Stimulated activated CD8-positive, alpha-beta memory T cell treated with anti-CD3 and anti-CD28 coated beads, Interleukin-12 subunit alpha, Interleukin-12 subunit beta, amount 100 ng/mL, for 24 hours (primary cell): ENCODE measurements around the gene KCNN1.
"Not testable (repeated sequence)": the region's sequence is repeated elsewhere in the genome, so short reads cannot be mapped to it uniquely, and the experiment has no call there.

Source experiments
- DNase-seq: peaks from one replicate; pipeline ENCODE4 v3.0.0-alpha.2; 2020; ENCODE audit errors: extremely low read depth

The KCNN1 gene

GRCh38 chr19:18000915-18001776 lies 34.2 kb downstream of the KCNN1 start:
- peak; percentile 79 for DNase-seq

- DNase-seq, result no peak
Observed at GRCh38 chr19:18001777-18002345, 35.0 kb downstream of the KCNN1 start.

GRCh38 chr19:18002347-18002850 lies 35.5 kb downstream of the KCNN1 start:
- DNase-seq, result no peak

- not testable (repeated sequence) for DNase-seq
Observed at GRCh38 chr19:18005750-18006149, 38.8 kb downstream of the KCNN1 start.

- no peak for DNase-seq
Observed at GRCh38 chr19:18007044-18007916, 40.4 kb downstream of the KCNN1 start.

GRCh38 chr19:18007917-18008673 lies 41.2 kb downstream of the KCNN1 start, which contains the start of gene ARRDC2:
Gene ARRDC2 (plus strand): TSS chr19:18008170. CDS start chr19:18008311, 141 bp downstream.
- DNase-seq, result peak; percentile 67

- DNase-seq, result no peak
Observed at GRCh38 chr19:18008814-18009213, 41.9 kb downstream of the KCNN1 start.

- DNase-seq, result no peak
Observed at GRCh38 chr19:18009412-18010066, 42.6 kb downstream of the KCNN1 start.

GRCh38 chr19:18010149-18010548 lies 43.2 kb downstream of the KCNN1 start:
- no peak for DNase-seq

GRCh38 chr19:18013210-18014111 lies 46.6 kb downstream of the KCNN1 start:
- DNase-seq, result no peak

GRCh38 chr19:18014197-18014596 lies 47.3 kb downstream of the KCNN1 start:
- DNase-seq, result no peak

- no peak for DNase-seq
Observed at GRCh38 chr19:18016209-18016910, 49.5 kb downstream of the KCNN1 start.

GRCh38 chr19:18017275-18018083 lies 50.6 kb downstream of the KCNN1 start:
- no peak for DNase-seq

- no peak for DNase-seq
Observed at GRCh38 chr19:18020212-18021085, 53.5 kb downstream of the KCNN1 start.

GRCh38 chr19:18021121-18021755 lies 54.3 kb downstream of the KCNN1 start:
- no peak for DNase-seq

GRCh38 chr19:18023622-18024251 lies 56.8 kb downstream of the KCNN1 start:
- no peak for DNase-seq
